Brain microvascular endothelial cell (primary cell): Measurements from ENCODE around the gene ZNF467.

Experiments used
- DNase-seq: peaks from one replicate; pipeline ENCODE4 v3.0.0-alpha.2; 2020
- H3K27ac ChIP-seq: fragments of 250-450 bp; sonication (Bioruptor Pico); 2 replicates; pipeline ENCODE4 v1.5.1; 2020; ENCODE audit warnings: mild to moderate bottlenecking, moderate library complexity
- H3K27me3 ChIP-seq: fragments of 250-450 bp; sonication (Bioruptor Pico); replicated peaks from 2 replicates; pipeline ENCODE4 v1.5.1; 2020; ENCODE audit warnings: mild to moderate bottlenecking
- H3K36me3 ChIP-seq: fragments of 250-450 bp; sonication (Bioruptor Pico); replicated peaks from 2 replicates; pipeline ENCODE4 v1.5.1; 2020; ENCODE audit warnings: mild to moderate bottlenecking
- H3K4me3 ChIP-seq: 2 replicates; pipeline ENCODE4 v1.5.1; 2011; ENCODE audit warnings: low read depth, mild to moderate bottlenecking, control low read depth, low read length, moderate library complexity
- CTCF ChIP-seq: IDR thresholded peaks from 2 replicates; pipeline ENCODE4 v1.5.1; 2011; ENCODE audit warnings: low read depth, mild to moderate bottlenecking, moderate library complexity, low read length, control low read depth, inconsistent platforms; ENCODE audit errors: missing control alignments
- in situ Hi-C: cut with HindIII; loops from 2 replicates; pipeline ENCODE4 v1.10.0; 2017; ENCODE audit warnings: low sequenced_read_pairs, low pct_ligation_motif_present

The ZNF467 gene

GRCh38 chr7:149797771-149798170 is 24.4 kb upstream of the ZNF467 start:
- DNase-seq, result no peak
- no peaks in the 10 kb centered on the region for H3K36me3 ChIP-seq
- no peak overlapping the region for H3K4me3 ChIP-seq
- H3K27ac ChIP-seq, result no peak overlapping the region
- TF ChIP-seq CTCF, result no peak
- peaks cover 8% of the 10 kb centered on the region for H3K27me3 ChIP-seq
- in situ Hi-C loops, result no loop called here

GRCh38 chr7:149796287-149796860 is 23.0 kb upstream of the ZNF467 start:
- in situ Hi-C loops, result no loop called here
- Histone ChIP-seq H3K27ac (no peak overlapping the region), H3K4me3 (no peak overlapping the region), H3K27me3 (peaks cover 8% of the 10 kb centered on the region), H3K36me3 (no peaks in the 10 kb centered on the region)
- no peak for DNase-seq
- no peak for TF ChIP-seq CTCF

- no peak for DNase-seq
- in situ Hi-C loops, result no loop called here
- no peak overlapping the region for H3K27ac ChIP-seq
- no peak for TF ChIP-seq CTCF
- H3K36me3 ChIP-seq, result no peaks in the 10 kb centered on the region
- H3K4me3 ChIP-seq, result no peak overlapping the region
- peaks cover 16% of the 10 kb centered on the region for H3K27me3 ChIP-seq
These were observed 21.7 kb upstream of the ZNF467 start for GRCh38 chr7:149795126-149795525.

GRCh38 chr7:149794661-149795060 is 21.3 kb upstream of the ZNF467 start:
- Histone ChIP-seq H3K36me3 (no peaks in the 10 kb centered on the region), H3K27me3 (peaks cover 21% of the 10 kb centered on the region), H3K27ac (no peak overlapping the region), H3K4me3 (no peak overlapping the region)
- in situ Hi-C loops, result no loop called here
- DNase-seq, result no peak
- no peak for TF ChIP-seq CTCF

- in situ Hi-C loops, result no loop called here
- Histone ChIP-seq H3K27ac (no peak overlapping the region), H3K27me3 (peaks cover 35% of the 10 kb centered on the region), H3K4me3 (no peak overlapping the region), H3K36me3 (no peaks in the 10 kb centered on the region)
- TF ChIP-seq CTCF, result no peak
- DNase-seq, result no peak
These were observed 19.9 kb upstream of the ZNF467 start for GRCh38 chr7:149793261-149793660.

GRCh38 chr7:149792220-149792595 is 18.8 kb upstream of the ZNF467 start:
- in situ Hi-C loops, result no loop called here
- Histone ChIP-seq H3K36me3 (no peaks in the 10 kb centered on the region), H3K27me3 (peaks cover 44% of the 10 kb centered on the region), H3K4me3 (no peak overlapping the region), H3K27ac (no peak overlapping the region)
- no peak for TF ChIP-seq CTCF
- no peak for DNase-seq
